CMK (cell line): ENCODE measurements around the gene WDR27.
"Not testable (repeated sequence)": the region's sequence is repeated elsewhere in the genome, so short reads cannot be mapped to it uniquely, and the experiment has no call there.

Experiments used
- DNase-seq: peaks from one replicate; pipeline ENCODE4 v3.0.0-alpha.2; 2010; ENCODE audit warnings: low read depth

The WDR27 gene

DNA sequence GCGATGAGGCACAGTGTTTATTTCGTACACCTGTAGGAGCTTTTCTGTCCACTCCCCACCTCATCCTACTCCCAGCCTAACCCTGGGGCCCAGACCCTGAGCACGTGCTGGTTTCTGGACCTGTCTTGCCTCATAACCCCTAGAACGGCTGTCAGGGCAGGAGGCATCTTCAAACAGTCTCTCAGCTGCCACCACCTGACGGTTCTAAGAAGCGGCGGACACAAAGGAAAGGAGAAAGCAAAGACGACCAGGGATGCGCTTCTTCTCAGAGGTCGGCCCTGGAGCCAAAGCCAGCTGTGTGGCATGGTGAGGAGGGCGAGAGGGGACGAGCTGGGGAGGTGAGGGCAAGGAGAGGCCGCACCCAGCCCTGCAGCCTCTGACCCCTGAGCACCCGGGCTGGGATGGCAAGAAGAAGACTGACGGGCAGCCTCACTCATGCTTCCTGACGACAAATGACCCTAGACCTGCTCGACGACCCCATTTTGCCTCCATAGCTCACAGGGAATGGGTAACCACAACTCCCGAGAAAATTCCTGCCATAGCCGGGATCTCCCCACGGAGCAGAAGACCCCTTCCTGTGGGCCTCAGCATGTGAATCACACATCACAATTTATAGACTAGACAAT, 62.1 kb downstream of the WDR27 start:
- DNase-seq, result no peak

DNA sequence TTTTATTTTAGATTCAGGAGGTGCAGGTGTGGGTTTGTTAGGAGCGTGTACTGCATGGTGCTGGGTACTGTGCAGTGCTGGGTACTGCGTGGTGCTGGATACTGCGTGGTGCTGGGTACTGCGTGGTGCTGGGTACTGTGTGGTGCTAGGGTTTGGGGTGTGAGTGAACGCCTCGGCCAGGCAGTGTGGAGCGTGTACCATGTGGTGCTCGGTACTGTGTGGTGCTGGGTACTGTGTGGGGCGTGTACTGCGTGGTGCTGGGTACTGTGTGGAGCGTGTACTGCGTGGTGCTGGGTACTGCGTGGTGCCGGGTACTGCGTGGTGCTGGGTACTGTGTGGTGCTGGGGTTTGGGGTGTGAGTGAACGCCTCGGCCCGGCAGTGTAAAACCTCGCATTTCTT, 62.9 kb downstream of the WDR27 start:
- DNase-seq, result no peak

DNA sequence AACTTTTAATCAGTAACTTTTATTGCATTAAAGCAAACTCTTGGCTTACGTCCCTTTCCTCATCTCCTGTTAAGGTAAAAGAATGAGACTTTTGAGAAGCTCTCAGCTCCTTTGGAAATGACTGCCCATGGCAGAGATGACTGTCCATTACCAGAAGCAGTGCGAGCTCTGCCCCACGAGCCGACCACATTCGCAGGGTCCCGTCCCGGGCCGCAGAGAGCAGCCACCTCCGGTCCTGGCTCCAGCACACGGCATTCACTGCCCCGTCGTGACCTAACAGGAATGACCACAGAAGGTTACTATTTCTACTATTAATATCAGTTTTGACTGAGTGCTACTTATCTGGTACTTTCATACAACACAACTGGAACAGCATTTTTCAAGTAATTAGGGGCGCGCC, 63.4 kb downstream of the WDR27 start:
- DNase-seq, result no peak

- no peak for DNase-seq
These were observed 66.5 kb downstream of the WDR27 start for GRCh38 chr6:169635345-169635744.

DNA sequence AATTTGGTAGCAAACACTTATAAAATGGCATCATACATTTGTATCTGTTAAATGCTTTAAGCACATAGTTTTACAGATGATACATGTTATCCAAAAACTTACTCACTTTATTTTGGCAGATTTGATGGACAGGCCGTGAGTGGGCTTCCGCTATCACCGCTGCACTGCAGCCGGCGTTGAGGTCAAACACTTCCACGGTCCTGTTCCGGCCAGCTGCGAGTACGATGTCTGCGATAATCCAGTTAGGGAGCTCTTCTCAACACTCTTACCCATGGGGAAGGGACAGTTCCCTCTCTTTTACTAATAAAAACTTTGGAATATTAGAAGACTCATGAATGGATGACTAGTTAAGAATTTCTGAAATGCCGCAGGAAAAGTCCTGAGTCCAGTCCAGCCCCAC, 69.0 kb downstream of the WDR27 start:
- no peak for DNase-seq

DNA sequence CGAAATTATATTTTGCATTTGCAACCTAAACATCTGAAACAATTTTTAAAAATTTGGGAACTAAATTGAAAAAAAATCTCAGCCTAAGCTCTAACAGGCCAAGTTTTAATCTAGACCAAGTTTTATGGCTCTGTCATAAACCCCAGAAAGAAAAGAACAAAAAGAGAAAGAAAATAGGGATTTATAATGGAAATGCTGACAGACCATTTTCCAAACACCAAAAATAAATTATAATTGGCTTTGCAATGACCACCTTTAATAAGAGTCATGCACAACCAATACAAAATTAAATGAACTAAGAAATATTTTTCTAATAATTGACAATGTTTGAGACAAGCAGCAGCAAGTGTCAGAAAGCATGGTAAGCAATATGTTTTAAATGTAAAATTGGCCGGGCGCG, 72.6 kb downstream of the WDR27 start:
- no peak for DNase-seq

GRCh38 chr6:169627736-169628607, 73.9 kb downstream of the WDR27 start:
- no peak for DNase-seq

- no peak for DNase-seq
These were observed 75.2 kb downstream of the WDR27 start for GRCh38 chr6:169626649-169627048.

DNA sequence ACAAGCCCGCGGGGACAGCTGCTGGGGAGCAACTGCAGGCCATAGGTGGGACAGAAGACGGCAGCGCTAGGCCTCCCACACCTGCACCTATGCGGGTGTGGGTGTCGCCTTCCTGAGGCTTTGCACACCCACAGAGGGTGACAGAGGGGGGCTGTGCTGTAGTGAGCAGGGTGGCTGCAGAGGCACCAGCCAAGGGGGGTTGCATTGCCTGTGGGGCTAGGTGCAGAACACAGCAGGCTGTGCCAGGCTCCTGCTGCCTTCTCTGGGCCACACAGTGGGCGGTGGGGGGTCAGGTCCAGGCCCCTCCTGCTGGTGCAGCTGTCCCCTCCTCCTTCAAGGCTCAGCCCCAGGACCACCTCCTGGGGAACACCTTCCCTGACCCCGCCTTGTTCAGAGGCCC, 75.7 kb downstream of the WDR27 start:
- DNase-seq, result no peak

DNA sequence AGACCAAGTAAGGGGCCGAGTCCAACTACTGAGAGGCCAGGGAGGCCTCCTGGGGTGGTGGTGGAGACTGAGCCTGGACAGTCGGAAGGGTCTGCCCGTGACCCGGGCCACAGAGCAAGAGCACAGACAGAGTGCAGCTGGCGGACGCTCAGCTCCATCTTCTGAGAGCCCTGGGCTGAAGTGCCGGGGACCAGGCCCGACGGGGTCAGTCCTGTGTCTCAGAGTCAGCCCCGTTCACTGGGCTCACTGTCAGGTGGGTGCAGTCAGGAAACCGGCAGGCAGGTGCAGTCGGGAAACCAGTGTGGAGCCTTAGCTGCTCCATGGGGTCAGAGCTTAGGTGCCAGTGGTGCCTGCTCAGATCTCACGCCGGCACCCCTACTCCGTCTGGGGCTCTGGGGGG, 76.5 kb downstream of the WDR27 start:
- DNase-seq, result no peak

- no peak for DNase-seq
These were observed 77.0 kb downstream of the WDR27 start for GRCh38 chr6:169624785-169625184.

GRCh38 chr6:169623975-169624374, 77.9 kb downstream of the WDR27 start:
- no peak for DNase-seq

- no peak for DNase-seq
These were observed 78.5 kb downstream of the WDR27 start for GRCh38 chr6:169623343-169623742.

- DNase-seq, result no peak
These were observed 79.2 kb downstream of the WDR27 start for GRCh38 chr6:169622618-169623017.

DNA sequence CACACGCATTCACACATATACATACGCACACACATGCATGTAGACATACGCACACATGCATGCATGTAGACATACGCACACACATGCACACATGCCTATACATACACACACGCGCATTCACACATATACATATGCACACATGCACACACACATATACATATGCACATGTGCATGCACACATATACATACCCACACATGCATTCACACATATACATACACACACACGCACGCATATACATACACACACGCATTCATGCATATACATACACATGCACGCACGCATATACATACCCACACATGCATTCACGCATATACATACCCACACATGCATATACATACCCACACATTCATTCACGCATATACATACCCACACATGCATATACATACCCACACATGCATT, 80.5 kb downstream of the WDR27 start:
- DNase-seq, result no peak

DNA sequence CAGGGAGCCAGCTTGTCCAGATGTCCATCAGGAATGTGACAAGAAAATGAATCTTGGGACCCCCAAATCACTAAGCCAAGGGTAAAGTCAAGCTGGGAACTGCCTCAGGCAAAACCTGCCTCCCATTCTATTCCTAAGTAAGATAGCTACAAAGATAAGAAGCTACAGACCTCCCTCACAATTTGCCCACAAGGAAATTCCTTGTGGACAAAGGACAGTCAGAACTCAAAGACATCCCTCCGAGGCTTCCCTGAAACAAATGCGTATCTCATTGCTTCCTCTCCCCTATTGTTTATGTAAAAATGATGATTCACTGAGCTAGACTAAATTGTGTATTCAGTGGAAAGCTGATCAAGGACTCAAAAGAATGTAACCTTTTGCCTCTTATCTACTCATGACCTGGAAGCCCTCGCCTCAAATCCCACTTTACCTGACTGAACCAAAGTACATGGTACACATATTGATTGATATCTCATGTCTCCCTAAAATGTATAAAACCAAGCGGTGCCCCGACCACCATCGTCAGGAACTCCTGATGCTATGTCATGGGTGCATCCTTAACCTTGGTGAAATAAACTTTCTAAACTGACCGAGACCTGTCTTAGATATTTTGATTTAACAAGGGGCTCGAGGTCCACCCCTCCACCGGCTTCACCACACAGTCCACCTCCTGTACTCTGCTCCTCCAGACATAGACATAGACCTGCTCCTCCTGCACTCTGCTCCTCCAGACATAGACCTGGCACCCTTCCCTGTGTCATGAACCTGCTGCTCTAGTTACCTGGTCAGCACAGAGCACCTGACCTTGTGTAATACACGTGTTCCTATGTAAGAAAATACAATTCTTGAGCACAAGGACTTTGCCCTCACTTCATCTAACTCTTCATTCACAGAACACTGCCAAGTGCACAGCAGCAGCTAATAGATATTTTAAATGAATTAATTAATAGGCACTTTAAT, 81.4 kb downstream of the WDR27 start:
- DNase-seq, result no peak

DNA sequence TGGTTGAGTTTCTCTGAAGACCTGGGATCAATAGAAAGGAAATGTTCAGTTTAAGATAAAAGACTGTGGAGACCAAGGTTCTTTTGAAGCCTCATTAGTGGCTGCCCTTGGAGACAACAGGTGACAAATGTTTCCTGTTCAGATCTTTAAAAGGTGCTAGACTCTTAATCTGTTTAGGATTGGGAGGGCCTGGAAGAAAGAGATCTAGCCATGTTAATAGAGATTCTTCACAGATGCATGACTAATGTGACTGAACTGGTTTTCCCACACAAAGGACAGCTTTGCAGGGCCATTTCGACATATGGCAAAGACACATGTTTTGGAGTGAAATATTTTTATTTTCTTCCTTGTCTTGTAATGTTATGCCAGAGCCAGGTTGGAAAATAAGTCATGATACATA, 82.2 kb downstream of the WDR27 start:
- no peak for DNase-seq

DNA sequence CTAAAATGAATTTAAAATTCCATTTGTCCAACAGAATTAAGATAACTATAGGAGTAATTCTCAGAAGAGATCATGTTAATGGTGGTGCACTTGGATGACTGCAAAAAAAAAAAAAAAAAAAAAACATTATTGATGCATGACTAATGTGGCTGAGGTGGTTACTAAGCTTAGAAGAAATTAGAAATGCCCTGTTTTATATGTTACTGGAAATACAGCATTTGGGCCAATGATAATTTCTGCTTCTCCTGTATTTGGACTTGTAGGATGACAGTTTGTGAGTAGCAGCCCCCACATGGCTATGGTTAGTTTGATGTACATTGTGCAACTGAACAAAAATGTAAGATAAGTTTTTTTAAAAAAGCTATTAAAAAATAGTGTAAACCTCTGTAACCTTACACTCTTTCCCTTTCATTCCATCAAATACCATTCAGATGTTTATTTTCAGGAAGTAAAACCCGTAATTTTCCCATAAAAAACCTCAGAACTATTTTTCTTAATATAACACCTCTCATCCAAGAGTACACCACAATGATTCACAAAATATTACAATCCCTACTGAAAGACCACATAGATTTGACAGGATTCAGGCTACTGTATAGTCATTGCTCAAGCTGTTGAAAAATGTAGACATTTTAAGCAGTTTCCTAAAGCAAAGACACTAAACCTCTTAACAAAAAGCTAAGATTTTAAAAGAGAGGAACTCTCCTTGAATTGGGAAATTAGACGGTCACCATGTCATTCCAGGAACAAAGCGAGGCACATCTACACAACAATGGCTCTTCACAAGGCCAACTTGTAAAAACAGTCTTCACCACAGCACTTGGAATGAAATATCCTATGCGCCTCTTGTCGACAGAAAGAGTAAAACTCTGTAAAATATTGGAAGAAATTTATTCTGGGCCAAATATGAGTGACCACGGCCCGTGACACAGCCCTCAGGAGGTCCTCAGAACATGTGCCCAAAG, 83.0 kb downstream of the WDR27 start:
- DNase-seq, result no peak

DNA sequence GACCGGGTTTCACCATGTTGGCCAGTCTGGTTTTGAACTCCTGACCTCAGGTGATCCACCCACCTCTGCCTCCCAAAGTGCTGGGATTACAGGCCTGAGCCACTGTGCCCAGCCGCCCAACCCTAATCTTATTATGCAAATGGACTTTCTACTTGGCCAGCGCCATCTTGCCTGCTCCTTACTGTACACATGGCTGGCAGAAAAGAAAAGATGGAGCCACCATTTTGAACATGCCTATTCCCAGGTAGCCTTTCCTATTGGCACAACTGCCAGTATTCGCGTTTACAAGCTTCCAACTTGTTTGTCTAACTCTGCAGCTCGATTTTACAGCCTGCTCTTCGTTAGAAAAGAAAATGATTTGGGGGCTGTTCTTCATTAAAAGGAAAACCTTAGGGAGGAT, 84.3 kb downstream of the WDR27 start:
- no peak for DNase-seq

GRCh38 chr6:169608609-169609008, 93.2 kb downstream of the WDR27 start:
- DNase-seq, result not testable (repeated sequence)

GRCh38 chr6:169604076-169604475, 97.8 kb downstream of the WDR27 start:
- DNase-seq, result no peak
